HG02571 (cell line): ENCODE data around the gene MAN1C1.

ENCODE experiments used
- ATAC-seq: cut with Tn5 transposase; IDR thresholded peaks from one replicate; pipeline ENCODE4 v1.9.1; 2021; ENCODE audit warnings: mild to moderate bottlenecking, moderate library complexity; ENCODE audit not compliant: unreplicated experiment

MAN1C1 gene

DNA sequence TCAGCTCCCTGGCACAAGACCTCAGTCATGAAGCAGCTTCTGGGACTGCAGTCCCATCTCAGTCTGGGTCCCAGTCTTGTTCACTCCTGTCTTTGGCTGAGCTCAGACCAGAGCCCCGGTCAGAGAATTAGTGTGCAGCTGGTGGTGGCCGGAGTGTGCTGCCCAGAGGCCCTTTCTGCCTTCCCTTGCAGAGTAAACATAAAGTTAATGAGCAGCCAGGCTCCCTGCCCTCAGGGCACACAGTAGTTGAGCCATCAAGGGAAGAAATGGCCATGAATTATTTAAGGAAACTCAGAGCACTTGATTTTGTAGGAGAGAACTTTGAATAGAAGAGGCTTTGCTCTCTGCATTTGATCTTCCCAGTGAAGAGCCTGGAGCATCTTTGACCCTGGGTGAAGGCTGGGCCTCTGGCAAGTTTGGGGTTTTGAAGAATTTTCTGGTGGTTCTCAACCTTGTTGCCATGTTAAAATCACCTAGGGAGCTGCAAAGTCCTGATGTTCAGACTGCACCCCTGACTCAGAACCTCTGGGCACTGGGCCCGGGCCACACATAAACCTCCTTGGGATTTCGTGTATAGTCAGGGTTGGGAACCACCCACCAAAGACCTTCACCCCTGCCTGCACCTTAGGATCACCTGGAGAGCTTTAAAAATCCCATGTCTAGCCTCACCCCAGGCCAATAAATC, 157.0 kb downstream of the MAN1C1 start:
- no peak for ATAC-seq

DNA sequence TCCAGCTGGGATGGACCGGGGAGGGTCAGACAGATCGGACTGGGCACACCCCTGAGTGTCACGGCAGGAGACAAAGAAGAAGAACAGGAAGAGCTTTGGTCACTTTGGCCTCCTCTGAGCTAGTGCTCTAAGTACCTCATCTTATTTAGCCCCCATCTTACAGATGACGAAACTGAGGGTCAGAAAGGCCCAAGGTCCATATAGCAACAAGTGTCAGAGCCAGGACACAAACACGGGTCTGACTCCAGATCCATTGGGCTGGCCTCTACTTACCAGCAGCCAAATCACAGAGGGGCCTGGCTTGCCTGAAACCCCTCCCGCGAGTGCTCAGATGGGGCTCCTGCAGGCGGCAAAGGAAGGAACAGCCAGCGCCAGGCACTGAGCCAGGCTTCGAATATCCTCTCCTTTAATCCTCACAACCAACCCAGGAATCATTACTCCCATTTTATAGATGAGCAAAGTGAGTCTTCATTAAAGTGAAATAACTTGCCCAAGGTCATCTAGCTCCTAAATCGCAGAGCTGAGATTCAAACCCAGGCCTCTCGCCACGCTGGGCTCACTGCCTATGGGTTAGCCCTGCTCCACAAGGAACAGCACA, 157.7 kb downstream of the MAN1C1 start:
- no peak for ATAC-seq

DNA sequence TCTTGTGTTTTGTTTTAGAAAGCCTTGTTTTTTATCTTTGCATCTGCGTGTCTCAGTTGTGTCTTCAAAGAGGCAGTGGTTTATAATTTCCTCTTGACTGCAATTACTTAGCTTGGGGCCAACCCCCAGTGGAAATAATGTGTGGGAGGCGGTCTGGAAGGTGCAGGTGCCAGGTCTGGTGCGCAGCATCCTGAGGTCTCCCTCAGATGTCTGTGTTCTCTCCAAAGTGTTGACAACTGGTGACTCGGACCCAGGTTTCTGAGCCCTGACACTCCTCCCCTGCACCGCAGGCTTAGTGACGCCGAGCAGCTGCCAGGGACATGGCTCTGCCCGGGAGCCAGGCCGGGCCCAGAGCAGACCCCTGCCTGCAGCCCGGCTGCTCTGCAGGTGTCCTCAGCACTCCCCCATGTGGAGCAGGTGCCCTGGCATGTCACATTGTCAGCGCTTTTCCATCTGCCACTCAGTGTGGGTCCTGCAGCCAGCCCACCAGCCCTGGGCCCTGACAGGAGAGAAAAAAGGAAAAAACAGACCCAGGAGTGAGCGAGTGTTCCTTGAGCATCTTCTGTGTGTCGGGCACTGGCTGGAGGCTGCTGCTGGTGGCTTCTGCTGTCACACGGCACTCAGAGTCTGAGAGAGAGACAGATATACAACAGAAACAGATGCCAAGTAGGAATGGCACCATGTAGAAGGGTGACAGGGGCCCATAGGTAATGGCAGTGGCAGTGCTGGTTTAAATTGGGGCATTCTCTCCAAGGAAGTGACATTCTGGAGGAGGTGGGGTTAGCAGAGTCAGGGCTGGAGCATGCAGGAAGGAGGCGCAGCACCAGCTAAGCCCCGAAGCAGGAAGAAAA, 158.6 kb downstream of the MAN1C1 start:
- ATAC-seq = no peak

GRCh38 chr1:25779388-25779787, 162.8 kb downstream of the MAN1C1 start:
- no peak for ATAC-seq

- no peak for ATAC-seq
These were observed 163.3 kb downstream of the MAN1C1 start for GRCh38 chr1:25779894-25780293.

- ATAC-seq = no peak
These were observed 163.9 kb downstream of the MAN1C1 start for GRCh38 chr1:25780318-25781129.

GRCh38 chr1:25781130-25781433, 164.5 kb downstream of the MAN1C1 start:
- ATAC-seq = no peak

- ATAC-seq = no peak
These were observed 166.1 kb downstream of the MAN1C1 start for GRCh38 chr1:25782608-25783201.

- no peak for ATAC-seq
These were observed 168.0 kb downstream of the MAN1C1 start for GRCh38 chr1:25784575-25785051.

DNA sequence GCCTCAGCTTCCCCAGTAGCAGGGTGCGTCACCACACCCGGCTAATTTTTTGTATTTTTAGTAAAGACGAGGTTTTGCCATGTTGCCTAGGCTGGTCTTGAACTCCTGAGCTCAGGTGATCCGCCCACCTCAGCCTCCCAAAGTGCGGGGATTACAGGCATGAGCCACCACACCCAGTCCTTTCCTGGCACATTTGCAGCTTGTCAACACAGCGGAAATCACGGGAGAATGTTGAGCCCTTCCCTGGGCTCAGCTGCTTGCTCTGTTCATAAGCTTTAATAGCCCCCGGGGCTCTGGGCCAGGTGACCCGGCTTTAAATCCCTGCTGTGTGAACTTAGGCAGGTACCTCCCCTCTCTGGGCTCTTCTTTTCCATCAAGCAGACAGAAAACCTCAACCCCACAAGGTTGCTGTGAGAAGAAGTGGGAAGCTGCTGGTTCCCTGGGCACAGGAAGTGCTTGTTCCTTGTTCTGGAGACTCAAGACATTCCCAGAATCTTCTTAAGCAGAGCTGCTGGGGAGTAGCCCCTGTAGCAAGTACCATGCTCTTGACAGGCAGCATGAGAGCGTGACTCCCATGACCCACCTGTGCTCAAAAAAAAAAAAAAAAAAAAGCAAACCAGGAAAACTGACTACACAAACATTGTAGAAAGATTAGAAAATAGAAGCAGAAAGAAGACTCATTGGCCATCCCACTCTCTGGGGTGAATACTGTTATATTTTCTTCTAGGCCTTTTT, 168.9 kb downstream of the MAN1C1 start:
- no peak for ATAC-seq

GRCh38 chr1:25786887-25787759, 170.5 kb downstream of the MAN1C1 start:
- no peak for ATAC-seq

- ATAC-seq = no peak
These were observed 171.2 kb downstream of the MAN1C1 start for GRCh38 chr1:25787760-25788166.

DNA sequence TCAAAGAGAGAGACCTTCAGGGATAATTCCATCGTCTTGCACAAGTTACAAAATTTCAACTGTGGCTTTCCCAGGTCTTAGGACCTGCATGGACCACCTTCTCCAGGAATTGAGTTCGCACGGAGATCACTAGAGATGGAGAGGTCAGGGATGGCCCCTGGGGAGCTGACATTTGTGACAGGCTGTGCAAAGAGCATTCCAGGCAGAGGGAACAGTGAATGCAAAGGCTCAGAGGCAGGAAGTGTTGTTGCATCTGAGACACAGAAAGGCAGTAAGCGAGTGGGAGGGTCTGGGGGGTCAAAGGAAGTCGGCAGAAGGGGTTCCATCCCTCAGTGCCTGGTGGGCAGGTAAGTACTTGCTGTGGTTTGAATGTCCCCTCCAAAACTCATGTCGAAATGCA, 173.9 kb downstream of the MAN1C1 start:
- no peak for ATAC-seq

DNA sequence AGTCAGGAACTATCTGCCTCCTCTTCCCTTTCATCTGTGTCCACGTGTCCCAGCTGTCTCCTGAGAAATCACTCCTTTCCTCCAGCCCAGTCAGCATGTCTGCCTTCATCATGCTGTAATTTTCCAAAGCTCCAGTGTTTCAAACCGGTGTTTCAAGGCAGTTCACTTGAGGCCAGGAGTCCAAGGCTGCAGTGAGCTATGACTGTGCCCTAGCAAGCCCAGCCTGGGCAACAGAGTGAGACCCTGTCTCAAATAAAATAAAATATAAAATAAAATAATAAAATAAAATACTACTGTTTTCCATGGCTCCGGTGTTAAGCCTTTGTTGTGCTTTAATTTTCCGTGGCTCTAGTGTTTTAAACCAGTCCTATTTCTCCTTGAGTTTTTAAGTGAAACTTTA, 175.5 kb downstream of the MAN1C1 start:
- no peak for ATAC-seq

GRCh38 chr1:25793585-25794170, 177.1 kb downstream of the MAN1C1 start:
- no peak for ATAC-seq

DNA sequence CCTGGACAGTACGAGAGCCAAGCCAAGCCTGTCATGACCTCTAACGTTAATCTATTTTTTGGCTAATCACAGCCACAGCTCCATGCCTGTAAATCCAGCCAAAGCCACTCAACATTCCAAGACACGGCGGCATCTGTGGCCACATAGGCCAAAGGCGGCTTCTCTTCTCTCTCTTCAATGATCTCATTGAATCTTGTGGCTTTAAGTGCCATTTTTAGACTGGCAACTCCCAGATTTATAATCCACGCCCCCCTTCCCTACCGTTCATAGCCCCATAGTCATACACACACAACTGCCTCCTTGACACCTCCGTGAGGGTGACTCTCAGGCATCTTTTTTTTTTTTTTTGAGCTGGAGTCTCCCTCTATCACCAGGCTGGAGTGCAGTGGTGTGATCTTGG, 177.7 kb downstream of the MAN1C1 start:
- no peak for ATAC-seq

- no peak for ATAC-seq
These were observed 178.6 kb downstream of the MAN1C1 start for GRCh38 chr1:25795211-25795610.

- ATAC-seq = no peak
These were observed 179.6 kb downstream of the MAN1C1 start for GRCh38 chr1:25795946-25796810.
